T-helper 17 cell (primary cell): Measurements from ENCODE around the gene RBM39. TPM values are rescaled to one million over a fixed set of nuclear protein-coding genes. Genes with fewer than 3 reads are reported as not detected.
"Not testable (repeated sequence)": the region's sequence is repeated elsewhere in the genome, so short reads cannot be mapped to it uniquely, and the experiment has no call there.

Source experiments
- ATAC-seq: fragments of 150-1000 bp; cut with Tn5 transposase; 2 replicates; pipeline ENCODE4 v1.10.0; 2021; ENCODE audit warnings: mild to moderate bottlenecking, moderate library complexity
- DNase-seq, 3 donors: peaks; one replicate each; pipeline versions ENCODE4 v3.0.0 to v3.0.0-alpha.2; 2020 to 2021
- H3K9me3 ChIP-seq: one replicate; pipeline ENCODE4 v1.7.0; 2013; ENCODE audit warnings: low read length, mild to moderate bottlenecking; ENCODE audit not compliant: control insufficient read depth, poor library complexity, severe bottlenecking
- H3K27ac Mint-ChIP-seq: one replicate; pipeline ENCODE4 v1.8.0; 2022; ENCODE audit warnings: mild to moderate bottlenecking, moderate library complexity, mixed read lengths
- H3K27me3 Mint-ChIP-seq: one replicate; pipeline ENCODE4 v1.8.0; 2022; ENCODE audit warnings: mixed read lengths
- H3K36me3 Mint-ChIP-seq: one replicate; pipeline ENCODE4 v1.8.0; 2022; ENCODE audit warnings: low read depth, mixed read lengths
- H3K4me1 Mint-ChIP-seq: one replicate; pipeline ENCODE4 v1.8.0; 2022; ENCODE audit warnings: mild to moderate bottlenecking, mixed read lengths
- H3K4me3 Mint-ChIP-seq: one replicate; pipeline ENCODE4 v1.8.0; 2022; ENCODE audit warnings: mild to moderate bottlenecking, moderate library complexity, mixed read lengths
- total RNA-seq, 4 donors: library from RNA in 2 of 4; stranded (reverse) in 2 of 4; gene quantifications; one replicate each; pipeline ENCODE4 v1.2.3 and lab custom pipeline; 2022 to 2026

The RBM39 gene
- total RNA-seq, 2 donors from 2014 or later = 1,047 to 1,109 TPM

GRCh38 chr20:35729283-35729807 lies 12.7 kb downstream of the RBM39 start:
- Mint-ChIP-seq H3K36me3 (peaks cover 4% of the 10 kb centered on the region), H3K4me3 (no peak overlapping the region), H3K27ac (no peak overlapping the region), H3K4me1 (peaks cover 31% of the 10 kb centered on the region), H3K27me3 (no peaks in the 10 kb centered on the region)
- DNase-seq = no peak
- no peak for ATAC-seq
- no peaks in the 10 kb centered on the region for H3K9me3 ChIP-seq

GRCh38 chr20:35726842-35727711 lies 15.0 kb downstream of the RBM39 start:
- H3K27ac Mint-ChIP-seq = peak overlapping the region; percentile 70
- ATAC-seq = no peak
- peaks cover 6% of the 10 kb centered on the region for H3K36me3 Mint-ChIP-seq
- peak overlapping the region; percentile 58 for H3K4me3 Mint-ChIP-seq
- DNase-seq = no peak
- no peaks in the 10 kb centered on the region for H3K9me3 ChIP-seq
- peaks cover 24% of the 10 kb centered on the region for H3K4me1 Mint-ChIP-seq
- H3K27me3 Mint-ChIP-seq = no peaks in the 10 kb centered on the region

- H3K9me3 ChIP-seq = no peaks in the 10 kb centered on the region
- H3K4me1 Mint-ChIP-seq = peaks cover 32% of the 10 kb centered on the region
- ATAC-seq = no peak
- no peak for DNase-seq
- peak overlapping the region; percentile 36 for H3K4me3 Mint-ChIP-seq
- H3K36me3 Mint-ChIP-seq = peaks cover 3% of the 10 kb centered on the region
- peak overlapping the region; percentile 61 for H3K27ac Mint-ChIP-seq
- no peaks in the 10 kb centered on the region for H3K27me3 Mint-ChIP-seq
Observed at GRCh38 chr20:35724321-35725230, 17.5 kb downstream of the RBM39 start.

GRCh38 chr20:35723652-35724320 lies 18.3 kb downstream of the RBM39 start:
- not testable (repeated sequence) for H3K27me3 Mint-ChIP-seq, H3K36me3 Mint-ChIP-seq, DNase-seq, H3K9me3 ChIP-seq, ATAC-seq
- peak overlapping the region; percentile 43 for H3K27ac Mint-ChIP-seq
- H3K4me3 Mint-ChIP-seq = peak overlapping the region; percentile 45
- H3K4me1 Mint-ChIP-seq = peaks cover 34% of the 10 kb centered on the region

GRCh38 chr20:35723275-35723639 lies 18.8 kb downstream of the RBM39 start:
- H3K36me3 Mint-ChIP-seq, DNase-seq, ATAC-seq, H3K27me3 Mint-ChIP-seq, H3K9me3 ChIP-seq: not testable (repeated sequence)
- Mint-ChIP-seq H3K4me3 (peak overlapping the region; percentile 45), H3K27ac (peak overlapping the region; percentile 43), H3K4me1 (peaks cover 34% of the 10 kb centered on the region)

- ATAC-seq (no peak), DNase-seq (no peak)
- Mint-ChIP-seq H3K4me1 (peaks cover 33% of the 10 kb centered on the region), H3K27me3 (no peaks in the 10 kb centered on the region), H3K36me3 (peaks cover 3% of the 10 kb centered on the region), H3K4me3 (no peak overlapping the region), H3K27ac (peak overlapping the region; percentile 59)
- no peaks in the 10 kb centered on the region for H3K9me3 ChIP-seq
Observed at GRCh38 chr20:35721621-35722020, 20.4 kb downstream of the RBM39 start.

GRCh38 chr20:35721219-35721618 lies 20.8 kb downstream of the RBM39 start:
- H3K36me3 Mint-ChIP-seq = peaks cover 5% of the 10 kb centered on the region

GRCh38 chr20:35720165-35721123 lies 21.6 kb downstream of the RBM39 start:
- Mint-ChIP-seq H3K27ac (peak overlapping the region; percentile 51), H3K36me3 (peaks cover 5% of the 10 kb centered on the region), H3K4me3 (no peak overlapping the region), H3K4me1 (peaks cover 37% of the 10 kb centered on the region), H3K27me3 (no peaks in the 10 kb centered on the region)
- DNase-seq (no peak), ATAC-seq (no peak)
- H3K9me3 ChIP-seq = no peaks in the 10 kb centered on the region

More at GRCh38 chr20:35721219-35721618, 20.8 kb downstream of the RBM39 start:
- DNase-seq (no peak), ATAC-seq (no peak)
- no peaks in the 10 kb centered on the region for H3K9me3 ChIP-seq
- no peaks in the 10 kb centered on the region for H3K27me3 Mint-ChIP-seq
- H3K4me3 Mint-ChIP-seq = no peak overlapping the region
- H3K4me1 Mint-ChIP-seq = peaks cover 34% of the 10 kb centered on the region
- peak overlapping the region; percentile 59 for H3K27ac Mint-ChIP-seq

GRCh38 chr20:35719717-35720116 lies 22.3 kb downstream of the RBM39 start:
- DNase-seq (no peak), ATAC-seq (no peak)
- Mint-ChIP-seq H3K4me3 (no peak overlapping the region), H3K4me1 (peaks cover 36% of the 10 kb centered on the region), H3K27ac (peak overlapping the region; percentile 87), H3K36me3 (peaks cover 5% of the 10 kb centered on the region), H3K27me3 (no peaks in the 10 kb centered on the region)
- no peaks in the 10 kb centered on the region for H3K9me3 ChIP-seq

GRCh38 chr20:35718972-35719635 lies 23.0 kb downstream of the RBM39 start:
- DNase-seq (no peak), ATAC-seq (no peak)
- no peaks in the 10 kb centered on the region for H3K9me3 ChIP-seq
- no peak overlapping the region for H3K4me3 Mint-ChIP-seq
- H3K36me3 Mint-ChIP-seq = peaks cover 6% of the 10 kb centered on the region
- peaks cover 34% of the 10 kb centered on the region for H3K4me1 Mint-ChIP-seq
- H3K27ac Mint-ChIP-seq = peak overlapping the region; percentile 87
- no peaks in the 10 kb centered on the region for H3K27me3 Mint-ChIP-seq

GRCh38 chr20:35718321-35718720 lies 23.7 kb downstream of the RBM39 start:
- not testable (repeated sequence) for H3K9me3 ChIP-seq, H3K27me3 Mint-ChIP-seq, H3K36me3 Mint-ChIP-seq, ATAC-seq, H3K4me3 Mint-ChIP-seq, DNase-seq
- peaks cover 36% of the 10 kb centered on the region for H3K4me1 Mint-ChIP-seq
- peak overlapping the region; percentile 87 for H3K27ac Mint-ChIP-seq
